GM06990 (cell line): ENCODE data around the gene CAMK1D.
"Not testable (repeated sequence)": the region's sequence is repeated elsewhere in the genome, so short reads cannot be mapped to it uniquely, and the experiment has no call there.

ENCODE experiments used
- DNase-seq: peaks from one replicate; pipeline ENCODE4 v3.0.0-alpha.2; 2011; ENCODE audit not compliant: insufficient read length; ENCODE audit errors: extremely low read depth
- H3K27me3 ChIP-seq: replicated peaks from 2 replicates; pipeline ENCODE4 v1.6.0; 2011; ENCODE audit warnings: low read length; ENCODE audit not compliant: control insufficient read depth, insufficient read depth
- H3K36me3 ChIP-seq: 2 replicates; pipeline ENCODE4 v1.5.1; 2011; ENCODE audit warnings: low read length; ENCODE audit not compliant: control insufficient read depth, insufficient read depth
- H3K4me3 ChIP-seq: replicated peaks from 2 replicates; pipeline ENCODE4 v1.5.1; 2011; ENCODE audit warnings: low read depth, mild to moderate bottlenecking, control low read depth, low read length
- CTCF ChIP-seq: IDR thresholded peaks from 2 replicates; pipeline ENCODE4 v1.5.1; 2011; ENCODE audit warnings: low read length, control low read depth, mild to moderate bottlenecking, inconsistent platforms; ENCODE audit not compliant: insufficient read depth, poor library complexity, severe bottlenecking

CAMK1D gene

GRCh38 chr10:12350925-12351324 lies 1.6 kb downstream of the CAMK1D start:
- Histone ChIP-seq H3K36me3 (no peaks in the 10 kb centered on the region), H3K27me3 (no peaks in the 10 kb centered on the region), H3K4me3 (peak overlapping the region; percentile 94)
- no peak for DNase-seq
- TF ChIP-seq CTCF, result no peak

DNA sequence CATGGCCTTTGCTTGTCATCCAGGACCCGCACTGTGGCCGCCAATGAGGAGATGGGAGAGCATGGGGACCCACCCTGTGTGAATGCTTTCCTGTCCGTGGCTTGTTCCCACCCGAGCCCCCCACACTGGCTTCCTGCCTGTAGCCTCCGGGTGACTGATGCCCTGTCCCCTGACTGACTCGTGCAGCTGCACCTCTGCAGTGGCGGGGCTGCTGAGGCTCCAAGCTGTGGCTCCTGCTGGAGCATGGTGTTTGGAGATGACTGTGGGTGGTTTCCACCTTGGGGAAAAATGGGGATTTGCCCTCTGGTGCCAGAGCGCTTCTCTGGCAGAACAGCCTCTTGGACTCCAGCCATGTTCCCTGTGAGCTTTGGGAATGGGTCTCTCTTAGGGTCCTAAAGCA lies 2.1 kb downstream of the CAMK1D start:
- H3K36me3 ChIP-seq, result no peaks in the 10 kb centered on the region
- H3K4me3 ChIP-seq, result peak overlapping the region; percentile 94
- DNase-seq, result no peak
- TF ChIP-seq CTCF, result no peak
- no peaks in the 10 kb centered on the region for H3K27me3 ChIP-seq

GRCh38 chr10:12351889-12352288 lies 2.5 kb downstream of the CAMK1D start:
- no peak for TF ChIP-seq CTCF
- Histone ChIP-seq H3K27me3 (no peaks in the 10 kb centered on the region), H3K4me3 (peak overlapping the region; percentile 94), H3K36me3 (no peaks in the 10 kb centered on the region)
- DNase-seq, result no peak

DNA sequence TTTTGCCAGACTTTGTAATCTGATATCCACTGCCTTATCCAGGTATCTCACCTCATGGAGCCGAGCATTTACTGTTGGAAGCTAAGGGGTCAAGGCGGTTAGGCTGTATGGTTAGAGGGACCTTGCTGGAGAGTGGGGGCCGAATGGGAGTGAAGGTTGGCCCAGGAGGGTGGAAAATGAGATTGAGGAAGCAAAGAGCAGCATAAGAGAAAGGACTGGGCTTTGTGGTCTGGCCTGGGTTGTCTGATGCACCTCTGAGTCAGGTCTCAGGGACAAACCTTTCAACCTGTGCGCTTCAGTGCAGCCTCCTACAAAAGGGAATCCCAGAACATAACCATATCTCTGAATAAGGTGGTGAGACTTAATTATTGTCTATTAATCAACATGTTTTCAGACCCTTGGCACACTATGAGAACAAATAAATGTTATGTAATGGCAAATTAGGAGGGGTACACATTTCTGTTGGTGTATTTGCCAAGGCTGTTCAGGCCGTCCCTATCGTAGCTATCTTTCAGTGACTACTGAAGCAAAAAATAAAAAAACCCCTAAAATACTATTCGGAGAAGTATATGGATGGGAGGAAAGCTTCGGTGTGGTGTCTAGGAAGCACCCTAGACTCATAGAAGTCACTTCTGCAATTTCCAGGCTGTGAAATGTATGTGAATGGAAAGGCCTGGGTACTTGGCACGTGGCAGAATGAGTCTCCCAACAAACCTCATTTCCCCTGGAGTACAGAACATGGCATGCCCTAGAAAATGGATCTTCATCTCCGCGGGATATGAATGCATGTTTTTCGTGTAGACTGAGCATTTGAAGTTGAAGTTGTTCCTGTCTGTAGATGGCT lies 4.3 kb downstream of the CAMK1D start:
- Histone ChIP-seq H3K36me3 (no peaks in the 10 kb centered on the region), H3K4me3 (no peak overlapping the region), H3K27me3 (no peaks in the 10 kb centered on the region)
- no peak for TF ChIP-seq CTCF
- no peak for DNase-seq

DNA sequence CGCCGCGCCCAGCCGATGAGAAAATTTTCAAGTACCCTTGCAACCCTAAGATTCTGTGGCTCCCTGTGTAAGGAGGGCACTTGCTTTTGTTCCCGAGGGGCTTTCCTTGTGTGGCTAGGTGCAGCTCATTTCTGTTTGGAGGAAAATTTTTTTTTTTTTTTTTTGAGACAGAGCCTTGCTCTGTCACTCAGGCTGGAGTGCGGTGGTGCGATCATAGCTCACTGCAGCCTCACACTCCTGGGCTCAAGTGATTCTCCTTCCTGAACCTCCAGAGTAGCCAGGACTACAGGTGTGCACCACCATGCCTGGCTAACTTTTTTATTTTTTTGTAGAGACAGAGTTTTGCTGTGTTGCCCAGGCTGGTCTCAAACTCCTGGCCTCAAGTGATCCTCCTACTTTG lies 5.3 kb downstream of the CAMK1D start:
- not testable (repeated sequence) for H3K4me3 ChIP-seq, DNase-seq, H3K27me3 ChIP-seq, H3K36me3 ChIP-seq

- TF ChIP-seq CTCF, result no peak
- no peaks in the 10 kb centered on the region for H3K27me3 ChIP-seq
- DNase-seq, result no peak
- peak overlapping the region; percentile 29; the same call in 1 of the 2 replicates for H3K4me3 ChIP-seq
- no peaks in the 10 kb centered on the region for H3K36me3 ChIP-seq
Observed at GRCh38 chr10:12355384-12355783, 6.0 kb downstream of the CAMK1D start.
